Activated gamma-delta T cell treated with anti-CD3 and anti-CD28 coated beads, Interleukin-2, amount 50 U/mL, for 16 hours (primary cell): Measurements from ENCODE around the gene NUDT11.
"Not testable (repeated sequence)": the region's sequence is repeated elsewhere in the genome, so short reads cannot be mapped to it uniquely, and the experiment has no call there.

ENCODE experiments used
- DNase-seq: peaks from one replicate; pipeline ENCODE4 v3.0.0-alpha.2; 2020; ENCODE audit warnings: low read depth

The NUDT11 gene

GRCh38 chrX:51496501-51497291, at the start of gene NUDT11:
Gene NUDT11 (minus strand): TSS chrX:51496592. CDS start chrX:51496444, 148 bp downstream.
- DNase-seq: peak; percentile 13

DNA sequence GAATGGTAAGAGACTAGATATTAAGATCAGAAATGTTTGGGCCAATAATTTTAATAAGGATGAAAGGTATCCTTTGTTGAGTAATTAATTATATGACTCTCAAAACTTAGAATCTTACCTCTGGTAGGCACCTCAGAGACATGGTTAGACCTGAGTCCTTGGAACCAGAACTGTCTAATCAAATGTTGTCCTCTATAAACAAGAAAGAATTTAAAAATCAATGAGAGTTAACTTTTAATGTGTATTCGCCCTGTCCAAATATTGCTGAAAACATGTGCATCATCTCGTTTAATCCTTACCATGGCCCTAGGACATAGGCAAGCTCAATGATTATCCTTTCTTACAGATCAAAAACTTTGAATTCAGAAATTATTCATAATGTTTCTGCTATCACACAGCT, 24.0 kb upstream of the NUDT11 start:
- DNase-seq: no peak

GRCh38 chrX:51519131-51519530, 22.7 kb upstream of the NUDT11 start:
- not testable (repeated sequence) for DNase-seq

- no peak for DNase-seq
Observed at GRCh38 chrX:51507551-51507950, 11.2 kb upstream of the NUDT11 start.

DNA sequence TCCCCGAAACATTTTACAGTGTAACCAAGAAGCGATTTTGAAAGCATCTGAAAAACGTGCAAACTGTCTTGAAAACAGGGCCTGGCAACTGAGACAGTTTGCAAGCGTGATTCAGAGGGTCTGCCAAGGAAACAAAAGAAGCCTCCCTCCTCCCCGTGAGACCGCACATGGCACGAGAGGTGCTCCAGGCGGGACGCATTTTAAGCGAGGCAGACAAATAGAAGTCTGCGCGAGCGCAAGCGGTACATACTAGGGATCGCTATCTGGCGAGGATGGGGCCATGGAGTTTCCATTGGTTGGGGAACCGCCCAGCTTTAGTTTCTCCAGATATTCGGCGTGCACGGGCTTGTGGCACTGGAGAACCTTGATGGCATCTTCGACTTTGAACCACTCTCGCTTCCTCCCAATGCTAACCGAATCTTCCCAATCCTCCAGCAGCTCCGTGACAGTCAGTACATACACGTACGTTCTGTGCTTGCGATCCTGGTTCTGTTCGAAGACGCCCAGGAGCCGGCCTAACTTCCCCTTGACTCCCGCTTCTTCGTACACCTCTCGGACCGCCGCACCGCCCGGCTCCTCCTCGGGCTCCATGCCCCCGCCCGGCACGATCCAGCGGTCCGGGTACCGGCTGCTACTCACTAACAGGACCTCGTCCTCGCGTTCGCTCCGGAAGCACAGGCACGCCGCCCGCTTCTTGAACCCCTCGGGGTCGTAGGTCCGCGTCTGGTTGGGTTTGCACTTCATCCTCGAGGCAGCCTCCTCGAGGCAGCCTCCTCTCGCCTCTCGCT, 497 bp downstream of the NUDT11 start:
- DNase-seq: not testable (repeated sequence)

DNA sequence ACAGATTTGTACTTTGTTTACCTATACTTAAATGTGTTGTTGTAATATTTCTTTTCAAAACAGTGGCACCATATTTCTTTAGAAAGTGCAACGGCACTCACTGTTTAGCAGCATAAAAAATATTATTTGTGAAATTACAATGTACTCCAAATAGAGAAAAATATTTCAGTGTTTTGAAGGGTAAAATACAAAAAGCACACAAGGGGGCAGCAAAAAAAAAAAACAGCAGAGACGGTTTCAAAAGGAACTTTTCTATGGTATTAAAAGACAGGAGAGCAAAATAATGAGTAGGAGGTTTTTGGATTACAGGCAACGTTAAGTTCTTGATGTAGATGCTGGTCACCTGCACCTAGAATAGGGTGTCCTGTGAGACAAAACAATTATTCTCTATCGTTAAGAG, 2.0 kb downstream of the NUDT11 start:
- no peak for DNase-seq

GRCh38 chrX:51487960-51488267, 8.5 kb downstream of the NUDT11 start:
- DNase-seq: no peak

- no peak for DNase-seq
Observed at GRCh38 chrX:51484616-51485015, 11.8 kb downstream of the NUDT11 start.

DNA sequence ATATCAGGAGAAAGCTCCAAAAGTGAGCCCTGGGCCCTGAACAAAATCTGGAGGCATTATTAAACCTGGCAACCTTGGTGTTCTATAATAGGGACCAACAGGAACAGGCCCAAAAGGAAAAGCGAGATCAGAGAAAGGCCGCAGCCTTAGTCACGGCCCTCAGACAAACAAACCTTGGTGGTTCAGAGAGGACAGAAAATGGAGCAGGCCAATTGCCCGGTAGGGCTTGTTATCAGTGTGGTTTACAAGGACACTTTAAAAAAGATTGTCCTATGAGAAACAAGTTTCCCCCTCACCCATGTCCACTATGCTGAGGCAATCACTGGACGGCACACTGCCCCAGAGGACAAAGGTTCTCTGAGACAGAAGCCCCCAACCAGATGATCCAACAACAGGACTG, 14.0 kb downstream of the NUDT11 start:
- not testable (repeated sequence) for DNase-seq

- DNase-seq: no peak
Observed at GRCh38 chrX:51476930-51477329, 19.5 kb downstream of the NUDT11 start.

DNA sequence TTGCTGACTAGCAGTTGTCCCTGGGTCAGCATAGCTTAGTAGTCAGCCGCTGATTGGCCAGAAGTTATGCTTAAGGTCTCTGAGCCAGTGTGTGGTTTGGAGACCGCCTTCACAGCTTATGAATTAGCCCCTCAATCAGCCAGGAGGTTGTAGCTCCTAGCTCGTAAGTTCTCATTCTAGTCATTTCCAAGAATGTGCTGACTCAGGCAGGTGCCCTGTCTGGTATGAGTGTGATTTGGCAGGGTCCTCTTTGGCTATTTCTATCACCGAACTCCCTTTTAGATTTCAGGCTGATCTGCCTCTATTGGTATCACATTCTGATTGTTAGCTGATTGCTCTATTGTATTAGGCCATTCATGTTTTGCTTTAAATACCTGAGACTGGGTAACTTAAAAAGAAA, 33.1 kb downstream of the NUDT11 start:
- no peak for DNase-seq

GRCh38 chrX:51461053-51462044, 35.0 kb downstream of the NUDT11 start:
- DNase-seq: peak; percentile 7

DNA sequence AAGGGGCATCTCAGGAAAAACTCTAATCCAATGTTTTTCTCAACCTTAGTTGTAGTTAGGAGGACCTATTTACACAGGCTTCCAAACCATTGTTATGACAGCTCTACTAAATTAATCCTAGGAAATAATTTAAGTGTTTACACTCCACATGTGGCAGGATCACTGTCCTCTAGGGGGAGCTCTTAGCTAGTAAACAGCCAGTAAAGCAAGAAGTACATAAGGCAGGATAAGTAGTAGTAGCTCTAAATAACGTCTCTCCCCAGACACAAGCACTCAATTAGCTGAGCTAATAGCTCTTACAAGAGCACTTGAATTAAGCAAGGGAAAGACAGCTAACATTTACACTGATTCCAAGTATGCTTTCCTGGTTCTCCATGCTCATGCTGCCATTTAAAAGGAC, 37.3 kb downstream of the NUDT11 start:
- DNase-seq: no peak

DNA sequence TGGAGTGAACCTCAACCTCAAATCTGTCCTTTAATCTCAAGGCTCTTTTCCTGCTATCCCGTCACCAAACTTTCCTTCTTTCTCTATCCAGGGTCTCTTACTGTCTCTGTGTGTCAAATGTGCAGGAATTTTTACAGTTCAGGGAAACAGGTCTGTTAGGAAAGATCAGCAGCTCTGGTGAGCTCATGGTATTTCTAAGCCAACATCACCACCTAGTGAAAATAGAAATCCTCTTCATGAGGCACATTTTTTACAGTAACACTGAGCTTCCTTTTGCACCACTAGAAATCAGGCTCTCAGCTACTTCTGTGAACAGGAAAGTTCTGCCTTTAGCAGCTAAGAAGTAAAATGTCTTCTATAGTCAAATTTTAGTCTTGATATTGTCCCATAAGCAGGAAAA, 39.6 kb downstream of the NUDT11 start:
- no peak for DNase-seq

- no peak for DNase-seq
Observed at GRCh38 chrX:51456246-51456645, 40.1 kb downstream of the NUDT11 start.

GRCh38 chrX:51440365-51440764, 56.0 kb downstream of the NUDT11 start:
- DNase-seq: no peak
